H1 (cell line): ENCODE measurements around the gene HOXB3. TPM values are rescaled to one million over a fixed set of nuclear protein-coding genes. Genes with fewer than 3 reads are reported as not detected.
A peak's percentile ranks its signal among the peaks of the same experiment; 100 is the strongest.

Experiments
- BACH1 ChIP-seq: IDR thresholded peaks from 2 replicates; pipeline ENCODE4 v1.6.1; 2012; ENCODE audit warnings: low read length, improper control_type of control experiment
- CTBP2 ChIP-seq: IDR thresholded peaks from 2 replicates; pipeline ENCODE4 v1.7.0; 2011; ENCODE audit warnings: borderline replicate concordance, mild to moderate bottlenecking, moderate library complexity, mixed read lengths, low read length; ENCODE audit not compliant: insufficient read depth, insufficient read length
- CTCF ChIP-seq, 3 experiments: IDR thresholded peaks; 1 replicate in 2 of 3; 2 replicates in 1 of 3; pipeline versions ENCODE4 v1.5.1 to v1.6.1; 2011; ENCODE audit warnings: low read length in 3 of 3, mild to moderate bottlenecking in 3 of 3, inconsistent platforms in 2 of 3, low read depth in 1 of 3, moderate library complexity in 1 of 3; ENCODE audit not compliant: insufficient read depth in 1 of 3; ENCODE audit errors: control extremely low read depth in 1 of 3
- EP300 ChIP-seq, 2 experiments: IDR thresholded peaks; 1 replicate in 1 of 2; 2 replicates in 1 of 2; pipeline ENCODE4 v1.6.1; 2011 to 2012; ENCODE audit warnings: low read depth in 2 of 2, low read length in 2 of 2, mild to moderate bottlenecking in 2 of 2, borderline replicate concordance in 1 of 2, inconsistent platforms in 1 of 2, moderate library complexity in 1 of 2
- EZH2 ChIP-seq: fragments of 200-600 bp; sonication (generic); IDR thresholded peaks from 2 replicates; pipeline ENCODE4 v1.7.1; 2012; ENCODE audit warnings: low read depth, mild to moderate bottlenecking, moderate library complexity, low read length, inconsistent platforms; ENCODE audit not compliant: severe bottlenecking
- RNF2 ChIP-seq: fragments of 200-900, 300-1000 bp; sonication (generic); IDR thresholded peaks from 2 replicates; pipeline ENCODE4 v1.7.1; 2016; ENCODE audit warnings: borderline replicate concordance, low read depth, mild to moderate bottlenecking, antibody characterized with exemption, low read length; ENCODE audit not compliant: poor library complexity, severe bottlenecking; ENCODE audit errors: missing control alignments
- SIN3A ChIP-seq, 2 experiments: IDR thresholded peaks in 1 of 2; conservative IDR thresholded peaks in 1 of 2; 2 replicates each; pipeline ENCODE4 v1.6.1; 2011 to 2012; ENCODE audit warnings: low read length in 2 of 2, improper control_type of control experiment in 1 of 2, low read depth in 1 of 2, mild to moderate bottlenecking in 1 of 2
- SIX5 ChIP-seq: IDR thresholded peaks from 2 replicates; pipeline ENCODE4 v1.6.1; 2011; ENCODE audit warnings: mild to moderate bottlenecking, low read depth, low read length
- SUZ12 ChIP-seq: fragments of 200-600 bp; sonication (generic); IDR thresholded peaks from 2 replicates; pipeline ENCODE4 v1.6.1; 2012; ENCODE audit warnings: mild to moderate bottlenecking, inconsistent platforms, low read length, moderate library complexity, mixed read lengths
- TBP ChIP-seq: IDR thresholded peaks from 2 replicates; pipeline ENCODE4 v1.6.1; 2011; ENCODE audit warnings: low read depth, low read length, improper control_type of control experiment
- ZNF274 ChIP-seq: IDR thresholded peaks from 2 replicates; pipeline ENCODE4 v1.7.0; 2012; ENCODE audit warnings: low read length, borderline replicate concordance; ENCODE audit errors: extremely low read depth
- polyA plus RNA-seq, 7 experiments: library from polyadenylated mRNA; depleted of rRNA in 3 of 7; stranded (reverse) in 5 of 7; unstranded in 2 of 7; fragments of >200 nt in 5 of 7; fragments of 200-250 nt in 2 of 7; gene quantifications; 1 replicate in 5 of 7; 2 replicates in 1 of 7; 4 replicates in 1 of 7; pipeline versions ENCODE4 v1.2.1 to v1.2.3, GENCODE V29; 2011 to 2013; ENCODE audit warnings: missing spikeins in 2 of 7, mixed read lengths in 2 of 7
- total RNA-seq: library from RNA; stranded (reverse); fragmentation: NEBNext Ultra II Directional; extraction: Animal tissue kit (Norgen Biotek cat#: 25700); gene quantifications from 2 replicates; pipeline ENCODE4 v1.2.1, GENCODE V29; 2021

Gene HOXB3
- total and polyA plus RNA-seq, 2 of the 8 experiments (the other 6 are each of a cell fraction or from before 2014, with no cell fraction given): not detected

- no peak for TF ChIP-seq SIN3A (conservative IDR thresholded peaks at IDR 0.05 in 1 of 2, IDR thresholded peaks at IDR 0.05 in 1 of 2; ENCODE audit: low read depth in 1 of 2, low read length in 2 of 2)
- no peak for TF ChIP-seq ZNF274
- peak; percentile 82 for TF ChIP-seq EZH2
- TF ChIP-seq TBP: no peak
- TF ChIP-seq CTBP2: no peak
- no peak for TF ChIP-seq BACH1
- TF ChIP-seq CTCF (IDR thresholded peaks at IDR 0.05; ENCODE audit: control extremely low read depth in 1 of 3, insufficient read depth in 1 of 3, low read depth in 1 of 3, low read length in 3 of 3): no peak
- TF ChIP-seq RNF2: peak; percentile 93
- peak; percentile 92 for TF ChIP-seq SUZ12
- TF ChIP-seq SIX5: no peak
- TF ChIP-seq EP300 (IDR thresholded peaks at IDR 0.05; ENCODE audit: borderline replicate concordance in 1 of 2, low read depth in 2 of 2, low read length in 2 of 2): no peak
Measured at GRCh38 chr17:48568499-48569239, 21.4 kb downstream of the HOXB3 start (continued).
